GM23338 (cell line): ENCODE data around the gene DDX23.

ENCODE experiments used
- CREB1 ChIP-seq: fragments of 250-450 bp; sonication (Bioruptor Pico); IDR thresholded peaks from 2 replicates; pipeline ENCODE4 v1.5.0; 2020; ENCODE audit warnings: low read depth, mild to moderate bottlenecking, moderate library complexity
- CTCF ChIP-seq, 2 experiments: fragments of 200-600 bp in 1 of 2; sonication (generic) in 1 of 2; conservative IDR thresholded peaks; 2 replicates each; pipeline versions ENCODE4 v1.5.1 to v1.6.1; 2016 to 2017; ENCODE audit warnings: antibody characterized with exemption in 2 of 2, low read depth in 2 of 2, mild to moderate bottlenecking in 2 of 2, moderate library complexity in 1 of 2
- EZH2 ChIP-seq: fragments of 200-600 bp; sonication (generic); IDR thresholded peaks from one replicate; pipeline ENCODE4 v1.8.0; 2017; ENCODE audit warnings: antibody characterized with exemption, mild to moderate bottlenecking, low read depth; ENCODE audit not compliant: unreplicated experiment
- EZH2phosphoT487 ChIP-seq: fragments of 200-600 bp; sonication (generic); IDR thresholded peaks from one replicate; pipeline ENCODE4 v1.8.1; 2018; ENCODE audit warnings: antibody characterized with exemption; ENCODE audit not compliant: unreplicated experiment
- POLR2AphosphoS5 ChIP-seq: IDR thresholded peaks from 2 replicates; pipeline ENCODE4 v1.6.1; 2016; ENCODE audit warnings: antibody characterized with exemption, low read depth
- REST ChIP-seq: IDR thresholded peaks from one replicate; pipeline ENCODE4 v1.6.1; 2018; ENCODE audit warnings: antibody characterized with exemption; ENCODE audit not compliant: unreplicated experiment

GRCh38 chr12:48783432-48783831 is 68.5 kb downstream of the DDX23 start:
- no peak for TF ChIP-seq CTCF (conservative IDR thresholded peaks at IDR 0.05; ENCODE audit: low read depth in 2 of 2)
- no peak for TF ChIP-seq EZH2
- TF ChIP-seq REST = no peak
- TF ChIP-seq POLR2AphosphoS5 = no peak
- no peak for TF ChIP-seq EZH2phosphoT487
- no peak for TF ChIP-seq CREB1 (CRISPR knock-in tag)
